Stimulated activated CD8-positive, alpha-beta memory T cell treated with anti-CD3 and anti-CD28 coated beads, Interleukin-15, amount 100 ng/mL, for 48 hours (primary cell): Measurements from ENCODE around the gene GRIK4.

Source experiments
- DNase-seq, 2 donors: peaks; one replicate each; pipeline ENCODE4 v3.0.0-alpha.2; 2020; ENCODE audit warnings: low read depth in 2 of 2

GRIK4 gene

GRCh38 chr11:120635136-120635810 lies 123.7 kb downstream of the GRIK4 start:
- DNase-seq = no peak

GRCh38 chr11:120637131-120637530 lies 125.6 kb downstream of the GRIK4 start:
- DNase-seq = no peak

GRCh38 chr11:120642196-120642894 lies 130.8 kb downstream of the GRIK4 start:
- no peak for DNase-seq

GRCh38 chr11:120643284-120643683 lies 131.7 kb downstream of the GRIK4 start:
- DNase-seq = no peak

- DNase-seq = no peak
Observed at GRCh38 chr11:120645639-120646038, 134.1 kb downstream of the GRIK4 start.

- no peak for DNase-seq
Observed at GRCh38 chr11:120646206-120646605, 134.7 kb downstream of the GRIK4 start.

- DNase-seq = no peak
Observed at GRCh38 chr11:120647681-120648080, 136.1 kb downstream of the GRIK4 start.

GRCh38 chr11:120648771-120649170 lies 137.2 kb downstream of the GRIK4 start:
- no peak for DNase-seq

GRCh38 chr11:120649316-120649715 lies 137.8 kb downstream of the GRIK4 start:
- DNase-seq = no peak

GRCh38 chr11:120651396-120651795 lies 139.8 kb downstream of the GRIK4 start:
- DNase-seq = no peak

GRCh38 chr11:120651836-120652235 lies 140.3 kb downstream of the GRIK4 start:
- no peak for DNase-seq

GRCh38 chr11:120652705-120653335 lies 141.3 kb downstream of the GRIK4 start:
- DNase-seq = no peak

- no peak for DNase-seq
Observed at GRCh38 chr11:120655589-120655988, 144.0 kb downstream of the GRIK4 start.

- DNase-seq = no peak
Observed at GRCh38 chr11:120657306-120658070, 145.9 kb downstream of the GRIK4 start.

GRCh38 chr11:120658071-120658423 lies 146.5 kb downstream of the GRIK4 start:
- DNase-seq = no peak

- DNase-seq = no peak
Observed at GRCh38 chr11:120659076-120659475, 147.5 kb downstream of the GRIK4 start.

- no peak for DNase-seq
Observed at GRCh38 chr11:120660024-120660565, 148.5 kb downstream of the GRIK4 start.

- DNase-seq = no peak
Observed at GRCh38 chr11:120662071-120662676, 150.6 kb downstream of the GRIK4 start.

- no peak for DNase-seq
Observed at GRCh38 chr11:120663142-120663541, 151.6 kb downstream of the GRIK4 start.

GRCh38 chr11:120666121-120666639 lies 154.6 kb downstream of the GRIK4 start:
- DNase-seq = no peak

- no peak for DNase-seq
Observed at GRCh38 chr11:120667281-120667680, 155.7 kb downstream of the GRIK4 start.
